Activated T-helper 1 cell treated with anti-CD3 and anti-CD28 coated beads, Interleukin-2, amount 50 U/mL, for 16 hours (primary cell): ENCODE results near the gene KIAA1549.

Experiments used
- DNase-seq, 2 donors: peaks; one replicate each; pipeline ENCODE4 v3.0.0-alpha.2; 2020; ENCODE audit warnings: low read depth in 1 of 2, low spot score in 1 of 2

KIAA1549 gene

DNA sequence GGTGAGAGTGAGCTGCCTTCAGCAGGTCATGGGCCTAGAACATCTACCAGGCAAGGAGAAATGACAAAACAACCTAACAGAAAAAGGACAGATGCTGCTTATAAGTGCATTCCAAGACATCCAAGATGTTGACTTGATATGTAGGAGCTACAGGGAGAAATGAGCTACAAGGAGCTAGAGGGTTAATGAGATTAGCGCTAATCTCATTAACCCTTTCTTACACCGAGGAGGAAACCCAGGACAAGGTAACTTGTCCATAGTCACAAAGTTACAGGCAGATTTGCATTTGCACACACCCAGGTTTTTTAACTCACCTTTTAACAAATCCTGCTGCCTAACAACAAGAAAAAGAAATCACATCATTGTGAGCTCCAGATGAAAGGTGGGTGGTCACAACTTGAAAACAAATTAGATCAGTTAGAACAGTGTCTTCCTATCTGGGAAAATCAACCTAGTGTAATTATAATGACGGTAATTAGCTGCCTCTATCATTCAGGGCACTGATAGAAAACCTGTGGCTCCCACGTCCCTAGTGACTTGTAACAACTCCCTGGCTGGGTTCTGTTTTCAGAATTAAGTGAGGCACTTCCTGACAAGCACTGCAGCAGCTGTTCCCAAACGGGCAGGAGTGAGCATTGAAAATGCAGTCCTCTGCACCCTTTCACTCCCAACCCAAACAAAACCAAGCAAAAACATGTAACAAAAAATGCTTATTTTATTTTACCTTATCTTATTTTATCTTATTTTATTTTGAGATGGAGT lies 5.7 kb downstream of the KIAA1549 start:
- no peak for DNase-seq

DNA sequence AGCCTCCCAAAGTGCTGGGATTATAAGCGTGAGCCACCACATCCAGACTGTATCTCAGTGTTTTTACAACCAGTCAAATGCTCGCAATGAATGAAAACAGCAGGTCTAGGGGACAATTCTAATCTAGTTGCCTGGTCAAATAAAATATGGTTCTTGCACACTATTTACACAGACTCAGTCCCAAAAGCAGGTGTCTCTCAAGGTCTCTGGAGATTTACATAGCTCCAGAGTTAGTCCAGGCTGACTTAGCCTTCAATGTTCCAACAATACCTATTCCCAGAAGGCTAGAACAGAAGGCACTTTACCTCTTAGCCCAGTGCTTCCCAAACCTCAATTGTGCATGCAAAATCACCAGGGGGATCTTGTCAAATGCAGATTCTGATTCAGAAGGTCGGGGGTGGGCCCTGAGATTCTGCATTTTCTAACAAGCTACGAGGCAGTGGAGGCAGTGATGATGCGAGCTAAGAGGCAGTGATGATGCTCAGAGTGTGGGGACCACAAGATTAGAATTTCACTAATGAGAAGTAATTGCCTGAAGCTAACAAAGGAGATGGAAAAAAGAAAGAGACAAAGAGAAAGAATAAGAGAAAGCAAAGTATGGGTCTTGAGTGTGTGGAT lies 6.4 kb downstream of the KIAA1549 start:
- DNase-seq: no peak

DNA sequence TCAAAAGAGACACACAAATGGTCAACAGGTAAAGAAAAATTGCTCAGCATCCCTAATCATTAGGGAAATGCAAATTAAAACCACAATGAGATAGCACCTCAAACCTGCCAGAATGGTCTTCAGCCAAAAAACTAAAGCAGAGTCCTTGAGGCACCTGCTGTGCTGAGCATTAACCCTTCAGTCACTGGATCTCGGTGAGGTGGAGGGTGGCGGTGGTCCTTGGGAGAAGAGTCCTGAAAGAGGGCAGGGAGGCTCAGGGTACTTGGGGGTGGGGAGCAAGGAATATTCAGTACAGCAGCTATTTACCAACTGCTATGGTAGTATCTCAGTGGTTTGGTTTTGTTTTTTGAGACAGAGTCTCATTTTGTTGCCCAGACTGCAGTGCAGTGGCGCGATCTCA lies 7.1 kb downstream of the KIAA1549 start:
- no peak for DNase-seq

DNA sequence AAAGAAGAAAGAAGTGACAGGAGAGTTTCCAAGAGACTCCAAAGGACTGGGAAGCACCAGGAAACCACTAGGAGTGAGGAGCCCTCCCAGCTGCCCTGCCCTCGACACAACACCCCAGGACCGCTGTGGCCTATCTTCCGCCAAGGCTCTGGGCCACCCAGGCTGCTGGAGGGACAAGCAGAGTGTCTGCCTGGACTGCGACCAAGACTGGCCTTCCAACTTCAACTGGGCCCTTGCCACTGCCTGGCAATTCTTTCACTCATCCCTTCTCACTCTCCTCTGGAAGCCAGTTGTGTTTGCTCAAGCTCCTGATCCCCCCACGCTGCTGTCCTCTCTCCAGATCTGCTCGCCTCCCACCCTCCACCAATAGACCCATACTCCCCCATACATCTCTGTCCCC lies 10.2 kb downstream of the KIAA1549 start:
- no peak for DNase-seq

DNA sequence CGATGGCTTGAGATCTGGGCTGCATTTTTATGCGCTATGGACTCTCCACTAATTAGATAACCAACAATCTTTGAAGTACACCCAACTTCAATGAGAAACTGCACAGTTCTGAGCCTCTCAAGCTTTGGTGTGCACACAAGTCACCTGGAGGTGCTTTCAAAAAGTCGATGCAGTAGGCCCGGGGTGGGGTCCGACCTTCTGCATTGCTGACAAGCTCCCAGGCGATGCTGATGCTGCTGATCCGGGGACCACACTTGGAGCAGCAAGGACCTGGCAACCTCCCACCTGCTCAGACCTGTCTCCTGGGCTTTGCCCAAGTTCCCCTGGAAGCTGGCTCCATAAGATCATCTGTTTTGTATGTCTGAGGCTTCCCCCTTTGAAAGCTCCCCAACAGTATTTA lies 10.7 kb downstream of the KIAA1549 start:
- no peak for DNase-seq

DNA sequence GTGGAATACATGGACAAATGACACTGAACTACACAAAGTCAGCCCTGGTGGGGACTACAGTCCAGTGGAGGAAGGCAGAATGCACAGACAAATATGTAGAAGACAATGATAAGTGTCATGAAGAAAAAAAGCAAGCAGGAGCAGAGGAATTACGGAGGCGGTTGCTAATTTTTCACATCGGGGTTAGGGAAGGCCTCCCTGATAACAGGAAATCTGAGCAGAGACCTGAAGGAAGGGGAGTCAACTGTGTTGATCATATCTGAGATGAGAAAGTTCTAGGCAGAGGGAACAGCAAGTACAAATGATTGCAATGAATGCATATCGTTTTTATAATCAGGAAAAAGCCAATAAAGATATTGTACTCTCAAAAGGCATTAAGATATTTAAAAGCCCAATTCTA lies 14.0 kb downstream of the KIAA1549 start:
- DNase-seq: no peak

DNA sequence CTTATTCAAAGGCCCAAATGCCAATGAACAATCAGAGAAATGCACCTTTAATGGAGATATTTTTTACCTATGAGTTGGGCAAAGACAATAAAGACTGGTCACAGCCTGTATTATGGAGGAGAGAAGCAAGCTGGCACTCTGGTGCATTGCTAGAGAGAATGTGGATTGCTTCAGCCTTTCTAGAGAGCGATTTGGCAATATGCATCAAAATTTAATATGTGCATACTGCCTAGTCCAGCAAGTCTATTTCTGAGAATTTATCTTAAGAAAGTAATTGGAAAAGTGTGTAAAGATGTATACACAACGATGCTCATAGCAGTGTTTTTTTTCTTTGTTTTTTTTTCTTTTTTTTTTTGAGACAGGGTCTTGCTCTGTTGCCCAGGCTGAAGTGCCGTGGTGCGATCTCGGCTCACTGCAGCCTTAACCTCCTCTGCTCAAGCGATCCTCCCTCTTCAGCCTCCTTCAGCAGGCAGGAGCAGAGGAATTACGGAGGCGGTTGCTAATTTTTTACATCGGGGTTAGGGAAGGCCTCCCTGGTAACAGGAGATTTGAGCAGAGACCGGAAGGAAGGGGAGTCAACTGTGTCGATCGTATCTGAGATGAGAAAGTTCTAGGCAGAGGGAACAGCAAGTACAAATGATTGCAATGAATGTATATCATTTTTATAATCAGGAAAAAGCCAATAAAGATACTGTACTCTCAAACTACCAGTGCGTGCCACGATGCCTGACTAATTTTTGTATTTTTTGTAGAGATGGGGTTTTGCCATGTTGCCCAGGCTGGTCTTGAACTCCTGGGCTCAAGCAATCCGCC lies 16.4 kb downstream of the KIAA1549 start:
- no peak for DNase-seq

DNA sequence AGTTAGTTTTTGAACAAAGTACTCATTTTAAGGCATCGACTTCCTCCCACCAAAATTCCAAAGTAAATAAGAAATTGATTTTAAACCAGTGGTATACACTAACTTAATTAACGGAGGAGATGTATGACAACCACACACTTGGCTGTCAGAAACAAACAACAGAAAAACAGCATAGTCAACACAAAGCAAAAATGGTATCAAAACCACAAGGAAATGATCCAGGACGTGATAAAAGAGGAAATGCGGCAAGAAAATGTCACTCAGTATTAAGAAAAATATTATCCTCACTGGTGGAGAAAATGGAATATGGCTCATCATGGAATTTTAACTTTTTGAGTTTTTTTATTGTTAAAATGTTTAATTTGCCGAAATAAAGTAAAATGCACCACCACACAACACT lies 17.5 kb downstream of the KIAA1549 start:
- DNase-seq: no peak

DNA sequence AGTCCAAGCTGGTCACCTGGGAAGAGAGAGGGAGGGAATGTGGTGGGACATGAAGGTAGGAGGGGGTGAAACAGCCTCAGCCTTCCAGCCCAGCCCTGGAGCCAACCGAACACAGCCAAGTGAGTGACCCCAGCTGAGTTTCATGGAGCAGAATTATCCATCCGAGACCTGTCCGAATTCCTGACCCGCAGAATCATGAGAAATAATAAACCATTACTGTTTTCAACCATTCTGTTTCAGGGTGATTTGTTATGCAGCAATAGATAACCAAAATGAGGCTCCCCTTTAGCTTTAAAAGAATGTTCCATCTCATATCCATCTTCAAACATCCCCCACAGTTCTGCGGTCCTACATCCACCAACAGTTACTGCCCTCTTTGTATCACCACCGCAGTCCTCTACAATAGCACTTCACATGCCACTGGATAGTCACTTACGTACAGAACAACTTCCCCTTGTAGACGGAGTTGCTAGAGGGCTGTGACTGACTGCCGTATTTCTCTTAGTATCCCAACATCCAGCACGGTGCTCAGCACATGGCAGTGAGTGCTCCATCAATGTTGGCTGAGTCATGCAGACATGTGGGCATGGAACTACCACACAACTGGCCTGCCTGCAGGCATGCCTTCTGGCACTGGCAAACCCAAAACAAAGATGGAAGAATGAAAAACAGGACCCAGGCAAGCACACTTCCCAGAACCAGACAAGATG lies 18.5 kb downstream of the KIAA1549 start:
- DNase-seq: no peak

DNA sequence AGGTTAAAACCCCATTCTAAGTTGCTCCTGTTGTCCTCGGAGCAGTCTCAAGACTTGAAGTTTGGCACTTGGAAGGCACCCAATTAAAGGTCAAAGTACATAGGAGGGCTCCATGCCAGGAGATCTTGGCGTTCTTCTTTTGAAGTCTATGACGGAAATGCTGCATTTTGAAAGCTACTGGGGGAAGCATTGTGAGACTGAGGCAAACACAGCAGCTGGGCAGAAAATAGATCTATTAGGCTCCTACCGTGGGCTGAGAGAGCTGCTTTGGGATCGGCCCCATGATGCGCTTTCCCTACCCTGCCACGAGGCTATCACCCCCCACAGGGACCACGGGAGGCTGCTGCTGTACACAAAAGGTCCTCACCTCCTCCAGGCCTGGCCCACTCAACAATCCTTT lies 20.0 kb downstream of the KIAA1549 start:
- DNase-seq: no peak

DNA sequence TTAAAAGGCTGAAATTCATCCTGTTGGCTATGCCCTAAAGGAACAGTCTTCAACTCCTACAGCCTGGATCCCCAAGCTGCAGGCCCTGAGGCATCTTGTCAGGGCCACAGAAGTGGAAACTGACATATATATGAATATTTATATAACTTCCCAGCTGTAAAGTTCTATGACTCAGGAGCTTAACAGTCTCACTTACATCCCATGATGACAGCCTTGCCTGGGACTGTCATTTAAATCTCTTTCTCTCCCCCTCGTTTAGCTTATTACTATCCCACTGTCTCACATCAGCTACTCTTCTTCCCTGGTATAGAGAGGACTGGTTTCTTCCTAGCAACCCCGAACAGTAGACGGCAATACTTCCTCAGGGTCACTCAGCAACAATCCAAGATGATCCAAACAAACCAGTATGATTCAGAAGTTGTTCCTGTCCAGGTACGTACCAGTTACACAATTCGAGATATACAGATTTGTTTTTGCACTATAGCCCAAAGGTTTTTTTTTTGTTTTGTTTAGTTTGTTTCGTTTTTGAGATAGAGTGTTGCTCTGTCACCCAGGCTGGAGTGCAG lies 22.7 kb downstream of the KIAA1549 start:
- no peak for DNase-seq

DNA sequence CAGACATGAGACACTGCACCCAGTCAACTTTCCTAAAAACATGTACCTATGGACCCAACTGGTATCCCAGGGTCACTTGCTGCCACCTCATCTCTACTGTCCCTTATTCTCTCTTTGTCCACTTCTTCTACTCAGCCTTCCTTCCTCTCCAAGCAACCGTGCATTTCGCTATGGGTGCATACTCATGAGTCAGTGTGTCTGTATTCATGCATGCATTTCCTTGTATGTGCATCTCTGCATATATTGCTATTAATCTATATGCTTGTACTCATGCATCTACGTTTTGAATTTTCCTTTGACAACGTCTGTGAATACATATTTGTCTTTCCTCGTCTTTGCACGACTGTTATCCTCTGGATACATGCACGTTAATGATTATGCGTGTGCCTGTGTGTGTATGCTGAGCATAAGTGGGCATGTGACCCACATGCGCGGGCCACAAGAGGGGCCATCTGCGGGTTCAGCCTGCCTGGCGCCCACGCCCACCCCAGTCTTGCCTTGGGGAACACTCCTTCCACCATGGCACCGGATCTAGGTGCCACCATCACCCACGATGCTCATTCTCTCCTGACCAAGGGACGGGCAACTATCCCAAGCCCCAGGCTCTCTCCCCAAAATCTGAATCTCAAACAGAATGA lies 23.3 kb downstream of the KIAA1549 start:
- no peak for DNase-seq

DNA sequence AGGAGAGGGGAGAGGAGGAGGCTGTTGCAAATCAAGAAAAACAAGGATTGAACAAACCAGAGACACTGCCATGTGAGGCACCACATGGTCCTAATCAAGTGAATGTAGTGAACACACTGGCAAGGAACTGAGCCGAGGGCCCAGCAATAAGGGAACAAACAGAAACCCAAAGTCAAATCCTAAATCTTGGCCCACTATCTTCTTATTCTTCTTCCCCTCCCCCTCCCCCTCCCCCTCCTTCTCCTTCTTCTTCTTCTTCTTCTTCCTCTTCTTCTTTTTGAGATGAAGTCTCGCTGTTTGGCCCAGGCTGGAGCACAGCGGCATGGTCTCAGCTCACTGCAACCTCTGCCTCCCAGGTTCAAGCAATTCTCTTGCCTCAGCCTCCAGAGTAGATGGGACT lies 24.0 kb downstream of the KIAA1549 start:
- no peak for DNase-seq

DNA sequence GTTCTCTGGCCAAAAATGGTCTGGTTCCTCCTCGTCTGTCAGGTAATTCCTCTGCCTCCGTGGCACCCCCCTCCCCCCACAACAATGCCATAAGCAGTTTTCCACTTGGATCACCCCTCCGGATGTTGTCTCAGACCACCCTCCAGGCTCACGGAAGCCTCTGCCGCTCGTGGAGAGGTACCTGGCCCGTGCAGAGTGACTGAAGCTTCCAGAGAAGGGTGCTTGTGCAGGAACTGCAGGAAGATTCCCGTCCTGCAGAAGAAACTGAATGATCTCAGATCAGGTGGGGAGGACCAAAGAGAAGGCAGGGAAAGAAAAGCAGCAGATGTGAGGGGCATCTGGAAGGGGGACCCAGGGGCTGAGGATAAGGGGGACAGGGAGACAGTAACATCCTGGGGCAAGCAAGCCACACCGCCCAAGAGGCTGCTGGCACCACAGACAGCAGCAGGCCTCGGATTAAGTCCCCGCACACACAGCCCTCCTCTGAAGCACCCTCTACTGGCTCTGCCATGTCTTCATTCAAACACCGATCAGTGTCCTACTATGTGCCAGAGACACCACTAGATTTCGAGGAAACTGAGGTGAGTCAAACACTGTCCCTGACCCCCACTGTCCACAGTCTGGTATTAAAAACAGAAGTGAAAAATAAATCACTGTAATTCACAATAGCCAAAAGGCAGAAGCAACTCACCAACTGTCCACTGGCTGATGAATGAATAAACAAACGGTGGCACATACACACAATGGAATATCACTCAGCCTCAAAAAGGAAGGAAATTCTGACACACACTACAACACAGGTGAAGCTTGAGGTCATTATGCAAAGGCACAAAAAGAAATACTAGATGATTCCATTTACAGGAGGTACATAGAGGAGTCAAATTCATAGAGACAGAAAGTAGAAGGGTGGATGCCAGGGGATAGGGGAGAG lies 26.4 kb downstream of the KIAA1549 start:
- no peak for DNase-seq

DNA sequence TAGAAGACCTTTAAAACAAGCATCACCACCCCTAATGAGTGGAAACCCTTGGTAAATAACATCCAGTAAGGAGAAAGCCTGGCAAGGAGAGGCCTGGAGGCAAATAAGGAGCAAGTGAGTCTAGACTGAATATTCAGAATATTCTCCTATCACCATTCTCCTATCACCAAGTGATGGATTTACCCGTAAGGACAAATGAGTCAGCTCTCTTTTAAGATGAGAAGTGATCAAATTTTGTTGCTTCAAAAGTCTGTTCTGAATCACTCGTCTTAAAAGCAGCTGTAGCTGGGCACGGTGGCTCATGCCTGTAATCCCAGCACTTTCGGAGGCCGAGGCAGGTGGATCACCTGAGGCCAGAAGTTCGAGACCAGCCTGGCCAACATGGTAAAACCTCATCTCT lies 28.4 kb downstream of the KIAA1549 start:
- DNase-seq: no peak

DNA sequence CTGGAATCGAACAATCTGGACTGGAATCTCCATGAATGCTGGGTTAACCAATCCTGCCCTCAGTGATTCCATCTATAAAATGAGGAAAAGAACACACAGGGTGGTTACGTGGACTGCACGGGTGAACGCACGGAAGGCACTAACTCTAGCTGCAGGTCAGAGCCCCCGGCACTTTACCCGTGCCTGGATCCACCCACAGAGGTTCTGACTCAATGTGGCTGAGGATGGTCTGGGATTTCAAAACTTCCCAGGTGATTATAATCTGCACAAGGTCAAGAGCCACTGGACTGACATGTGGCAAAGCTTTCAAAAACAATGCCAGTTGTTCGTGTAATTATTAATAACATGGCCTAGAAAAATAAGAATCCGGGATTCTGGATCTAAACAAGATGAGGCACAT lies 29.2 kb downstream of the KIAA1549 start:
- DNase-seq: no peak

DNA sequence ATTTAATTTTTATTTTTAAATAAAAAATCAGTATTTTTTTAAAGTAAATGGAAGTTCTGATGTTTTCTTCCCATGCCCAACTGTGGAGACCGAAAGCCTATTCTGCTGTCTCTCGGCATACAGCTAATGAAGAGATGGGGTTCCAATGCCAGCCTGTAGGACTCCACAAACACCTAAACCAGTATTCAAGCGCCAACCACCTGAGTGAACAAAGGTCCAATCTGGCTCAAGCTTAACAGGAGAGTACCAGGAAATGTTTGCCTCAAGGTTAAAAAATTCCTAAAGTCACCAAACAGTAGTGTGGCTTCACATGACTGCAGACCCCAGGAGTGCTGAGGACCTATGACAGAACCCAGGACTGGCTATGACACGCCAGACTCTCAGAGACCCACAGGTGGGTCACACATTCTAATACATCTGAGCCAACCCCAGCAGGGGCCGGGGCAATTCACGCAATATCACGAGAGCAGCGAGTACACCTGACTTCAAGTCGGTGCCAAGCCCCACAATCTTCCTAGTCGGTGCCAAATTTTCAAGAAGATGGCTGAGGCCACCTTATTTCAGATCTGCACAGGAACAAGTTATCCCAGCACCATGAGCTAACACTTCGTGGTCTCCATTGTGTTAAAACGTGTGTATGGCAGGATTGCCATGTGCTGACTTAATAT lies 31.6 kb downstream of the KIAA1549 start:
- DNase-seq: no peak

DNA sequence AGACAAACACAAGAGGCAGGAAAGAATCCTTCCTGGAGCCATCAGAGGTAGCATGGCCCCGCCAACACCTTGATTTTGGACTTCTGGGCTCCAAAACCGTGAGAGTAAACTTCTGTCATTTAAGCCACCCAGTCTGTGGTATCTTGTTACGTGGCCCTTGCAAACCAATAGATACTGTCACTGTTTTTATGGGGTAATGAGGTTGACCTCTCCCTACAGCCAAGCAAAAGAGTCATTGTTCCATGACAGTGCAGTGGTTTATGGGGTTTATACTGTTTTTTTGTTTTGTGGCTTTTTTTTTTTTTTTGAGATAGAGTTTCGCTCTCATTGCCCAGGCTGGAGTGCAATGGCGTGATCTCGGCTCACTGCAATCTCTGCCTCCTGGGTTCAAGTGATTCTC lies 32.8 kb downstream of the KIAA1549 start:
- no peak for DNase-seq

DNA sequence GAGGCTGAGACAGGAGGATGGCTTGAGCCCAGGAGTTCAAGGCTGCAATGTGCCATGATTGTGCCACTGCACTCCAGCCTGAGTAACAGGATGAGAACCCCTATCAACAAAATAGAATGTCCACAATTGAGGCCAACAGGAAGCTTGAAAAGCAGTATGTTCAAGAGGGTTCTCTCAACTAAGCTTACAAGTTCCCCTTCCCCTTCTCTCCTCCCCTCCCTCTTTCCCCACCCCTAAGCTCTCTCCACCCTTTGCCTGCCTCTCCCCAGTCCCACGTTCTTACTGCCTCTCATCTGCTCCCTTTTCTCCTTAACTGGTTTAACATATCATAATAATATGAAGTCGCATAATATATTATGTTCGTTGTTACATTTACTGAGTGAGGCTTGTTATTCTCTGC lies 35.4 kb downstream of the KIAA1549 start:
- no peak for DNase-seq
